ENCODE data around the gene COX7A1. TPM values are rescaled to one million over a fixed set of nuclear protein-coding genes. Genes with fewer than 3 reads are reported as not detected.
A peak's percentile ranks its signal among the peaks of the same experiment; 100 is the strongest.
"Not testable (repeated sequence)": the region's sequence is repeated elsewhere in the genome, so short reads cannot be mapped to it uniquely, and the experiment has no call there.

COX7A1 gene
- 8.3 and 13.6 TPM in 2 replicates for total RNA-seq

DNA sequence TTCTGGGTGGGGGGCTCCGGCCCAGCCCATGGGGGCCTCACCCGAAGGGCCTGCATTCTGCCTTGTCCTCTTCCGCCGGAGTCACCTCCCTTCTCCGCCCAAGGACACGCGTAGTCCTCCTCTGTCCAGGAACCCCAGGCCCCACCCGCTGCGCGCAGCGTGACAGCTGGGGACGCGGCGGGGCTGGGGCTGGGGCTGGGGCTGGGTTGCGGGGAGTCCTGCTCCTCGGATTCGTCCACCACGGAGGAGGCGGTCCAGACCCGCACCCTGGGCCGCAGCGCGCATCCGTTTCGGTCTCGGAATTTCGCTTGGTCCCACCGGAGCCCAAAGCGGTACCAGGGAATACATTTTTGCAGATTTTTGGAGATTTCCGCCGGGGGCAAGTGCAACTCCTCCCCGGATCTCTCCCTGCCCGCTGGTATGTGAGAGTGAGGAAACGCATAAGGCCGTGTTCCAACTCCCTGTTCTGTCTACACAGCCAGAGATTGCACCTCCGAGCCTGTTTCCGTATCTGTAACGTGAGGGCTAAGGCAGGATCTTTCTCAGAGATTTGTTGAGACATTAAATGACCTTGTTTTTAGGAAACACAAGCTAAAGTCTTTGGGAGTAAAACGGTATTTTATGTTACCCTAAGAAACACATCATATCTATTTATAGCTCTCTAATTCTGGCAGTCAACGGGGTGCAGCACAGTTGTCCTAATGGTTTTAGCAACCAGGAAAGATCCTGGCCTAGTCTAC lies at the start of gene COX7A1:
COX7A1 (minus strand) TSS at position 96 of the 740 bp plus-strand sequence; CDS start at position 56, 40 bp downstream.
- no peaks in the 10 kb centered on the region for H3K79me2 ChIP-seq (ENCODE audit: insufficient read depth, low read length)
- no peaks in the 10 kb centered on the region for H3K9me3 ChIP-seq (ENCODE audit: low read depth, low read length)
- peak within 1 kb of the TSS; percentile 71 for H3K4me2 ChIP-seq (ENCODE audit: insufficient read depth, low read length)
- peak within 1 kb of the TSS; percentile 65 for H3K4me3 ChIP-seq (ENCODE audit: insufficient read depth, low read length)
- peaks cover 23% of the 10 kb centered on the region for H3K36me3 ChIP-seq (ENCODE audit: insufficient read depth, low read length)
- TF ChIP-seq, protein P1, sequence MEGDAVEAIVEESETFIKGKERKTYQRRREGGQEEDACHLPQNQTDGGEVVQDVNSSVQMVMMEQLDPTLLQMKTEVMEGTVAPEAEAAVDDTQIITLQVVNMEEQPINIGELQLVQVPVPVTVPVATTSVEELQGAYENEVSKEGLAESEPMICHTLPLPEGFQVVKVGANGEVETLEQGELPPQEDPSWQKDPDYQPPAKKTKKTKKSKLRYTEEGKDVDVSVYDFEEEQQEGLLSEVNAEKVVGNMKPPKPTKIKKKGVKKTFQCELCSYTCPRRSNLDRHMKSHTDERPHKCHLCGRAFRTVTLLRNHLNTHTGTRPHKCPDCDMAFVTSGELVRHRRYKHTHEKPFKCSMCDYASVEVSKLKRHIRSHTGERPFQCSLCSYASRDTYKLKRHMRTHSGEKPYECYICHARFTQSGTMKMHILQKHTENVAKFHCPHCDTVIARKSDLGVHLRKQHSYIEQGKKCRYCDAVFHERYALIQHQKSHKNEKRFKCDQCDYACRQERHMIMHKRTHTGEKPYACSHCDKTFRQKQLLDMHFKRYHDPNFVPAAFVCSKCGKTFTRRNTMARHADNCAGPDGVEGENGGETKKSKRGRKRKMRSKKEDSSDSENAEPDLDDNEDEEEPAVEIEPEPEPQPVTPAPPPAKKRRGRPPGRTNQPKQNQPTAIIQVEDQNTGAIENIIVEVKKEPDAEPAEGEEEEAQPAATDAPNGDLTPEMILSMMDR (IDR thresholded peaks at IDR 0.05; ENCODE audit: extremely low read depth, low read depth, low read length), result no peak
- H3K4me1 ChIP-seq (ENCODE audit: insufficient read depth, low read length), result peaks cover 7% of the 10 kb centered on the region
- H2AFZ ChIP-seq (ENCODE audit: low read length), result peak within 1 kb of the TSS; percentile 62
- no peaks in the 10 kb centered on the region for H3K27me3 ChIP-seq (ENCODE audit: insufficient read depth, low read length)
- H4K20me1 ChIP-seq (ENCODE audit: insufficient read depth, low read length), result peaks cover 3% of the 10 kb centered on the region
- DNase-seq (ENCODE audit: insufficient read length, low spot score, missing footprints), result peak; percentile 92
- H3K27ac ChIP-seq (ENCODE audit: low read depth, low read length), result no peak within 1 kb of the TSS

DNA sequence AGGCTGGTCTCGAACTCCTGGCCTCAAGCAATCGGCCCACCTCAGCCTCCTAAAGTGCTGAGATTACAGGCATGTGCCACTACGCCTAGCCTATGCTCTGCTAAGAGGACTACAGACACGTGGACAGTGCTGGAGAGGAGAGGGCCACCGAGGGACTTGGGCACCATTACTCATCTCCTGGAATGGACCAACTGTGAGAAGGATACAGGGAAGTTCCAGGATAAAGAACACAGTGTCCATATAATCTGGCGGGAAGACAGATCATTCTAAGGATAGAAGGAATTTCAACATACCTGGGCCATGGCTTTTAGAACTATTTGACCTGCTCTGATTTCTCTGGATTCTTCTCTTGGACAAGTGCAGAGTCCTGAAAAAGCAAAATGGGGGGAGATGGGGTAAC lies 49.4 kb upstream of the COX7A1 start:
- Histone ChIP-seq H3K9me3 (ENCODE audit: low read depth, low read length) (no peaks in the 10 kb centered on the region), H3K4me2 (ENCODE audit: insufficient read depth, low read length) (no peak overlapping the region), H4K20me1 (ENCODE audit: insufficient read depth, low read length) (no peaks in the 10 kb centered on the region), H3K27ac (ENCODE audit: low read depth, low read length) (no peak overlapping the region), H3K27me3 (ENCODE audit: insufficient read depth, low read length) (no peaks in the 10 kb centered on the region), H2AFZ (ENCODE audit: low read length) (no peak overlapping the region), H3K4me1 (ENCODE audit: insufficient read depth, low read length) (no peaks in the 10 kb centered on the region), H3K4me3 (ENCODE audit: insufficient read depth, low read length) (no peak overlapping the region), H3K36me3 (ENCODE audit: insufficient read depth, low read length) (no peaks in the 10 kb centered on the region), H3K79me2 (ENCODE audit: insufficient read depth, low read length) (peaks cover 3% of the 10 kb centered on the region)
- no peak for DNase-seq (ENCODE audit: insufficient read length, low spot score, missing footprints)
- TF ChIP-seq, protein P1 (IDR thresholded peaks at IDR 0.05; ENCODE audit: extremely low read depth, low read depth, low read length), result no peak

DNA sequence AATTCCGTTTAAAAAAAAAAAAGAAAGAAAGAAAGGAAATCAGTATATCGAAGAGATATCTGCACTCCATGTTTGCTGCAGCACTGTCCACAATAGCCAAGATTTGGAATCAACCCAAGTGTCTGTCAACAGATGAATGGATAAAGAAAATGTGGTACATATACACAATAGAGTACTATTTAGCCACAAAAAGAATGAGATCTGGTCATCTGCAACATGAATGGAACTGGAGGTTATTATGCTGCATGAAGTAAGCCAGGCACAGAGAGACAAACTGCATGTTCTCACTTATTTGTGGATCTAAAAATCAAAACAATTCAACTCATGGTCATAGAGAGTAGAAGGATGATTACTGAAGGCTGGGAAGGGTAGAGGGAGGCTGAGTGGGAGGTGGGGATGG lies 45.9 kb upstream of the COX7A1 start:
- TF ChIP-seq, protein P1 (IDR thresholded peaks at IDR 0.05; ENCODE audit: extremely low read depth, low read depth, low read length), result no peak
- no peak overlapping the region for H3K27ac ChIP-seq (ENCODE audit: low read depth, low read length)
- no peaks in the 10 kb centered on the region for H4K20me1 ChIP-seq (ENCODE audit: insufficient read depth, low read length)
- H3K36me3 ChIP-seq (ENCODE audit: insufficient read depth, low read length), result peaks cover 5% of the 10 kb centered on the region
- DNase-seq (ENCODE audit: insufficient read length, low spot score, missing footprints), result no peak
- H3K79me2 ChIP-seq (ENCODE audit: insufficient read depth, low read length), result peaks cover 3% of the 10 kb centered on the region
- H3K4me3 ChIP-seq (ENCODE audit: insufficient read depth, low read length), result no peak overlapping the region
- H3K4me2 ChIP-seq (ENCODE audit: insufficient read depth, low read length), result no peak overlapping the region
- no peaks in the 10 kb centered on the region for H3K9me3 ChIP-seq (ENCODE audit: low read depth, low read length)
- H3K27me3 ChIP-seq (ENCODE audit: insufficient read depth, low read length), result no peaks in the 10 kb centered on the region
- no peaks in the 10 kb centered on the region for H3K4me1 ChIP-seq (ENCODE audit: insufficient read depth, low read length)
- H2AFZ ChIP-seq (ENCODE audit: low read length), result no peak overlapping the region

DNA sequence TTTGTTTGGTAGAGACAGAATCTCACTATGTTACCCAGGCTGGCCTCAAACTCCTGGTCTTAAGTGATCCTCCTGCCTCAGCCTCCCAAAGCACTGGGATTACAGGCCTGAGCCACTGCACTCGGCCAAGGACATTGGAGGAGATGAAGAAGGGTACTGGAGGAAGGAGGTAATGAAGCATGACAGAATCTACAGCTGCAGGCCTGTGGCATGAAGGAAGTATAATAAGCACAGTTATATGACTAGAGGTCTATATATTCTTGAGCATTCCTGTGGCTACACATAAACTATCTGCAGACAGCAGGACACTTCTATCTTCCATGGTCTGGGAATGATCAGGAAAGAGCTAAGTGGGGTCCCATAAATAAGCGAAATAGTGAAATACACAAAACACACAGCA lies 44.0 kb upstream of the COX7A1 start:
- Histone ChIP-seq H3K4me3 (ENCODE audit: insufficient read depth, low read length) (no peak overlapping the region), H3K4me2 (ENCODE audit: insufficient read depth, low read length) (no peak overlapping the region), H3K79me2 (ENCODE audit: insufficient read depth, low read length) (no peaks in the 10 kb centered on the region), H3K4me1 (ENCODE audit: insufficient read depth, low read length) (no peaks in the 10 kb centered on the region), H3K9me3 (ENCODE audit: low read depth, low read length) (no peaks in the 10 kb centered on the region), H2AFZ (ENCODE audit: low read length) (no peak overlapping the region), H3K27me3 (ENCODE audit: insufficient read depth, low read length) (no peaks in the 10 kb centered on the region), H4K20me1 (ENCODE audit: insufficient read depth, low read length) (no peaks in the 10 kb centered on the region), H3K27ac (ENCODE audit: low read depth, low read length) (no peak overlapping the region), H3K36me3 (ENCODE audit: insufficient read depth, low read length) (peaks cover 5% of the 10 kb centered on the region)
- TF ChIP-seq, protein P1 (IDR thresholded peaks at IDR 0.05; ENCODE audit: extremely low read depth, low read depth, low read length), result no peak
- DNase-seq (ENCODE audit: insufficient read length, low spot score, missing footprints), result no peak

DNA sequence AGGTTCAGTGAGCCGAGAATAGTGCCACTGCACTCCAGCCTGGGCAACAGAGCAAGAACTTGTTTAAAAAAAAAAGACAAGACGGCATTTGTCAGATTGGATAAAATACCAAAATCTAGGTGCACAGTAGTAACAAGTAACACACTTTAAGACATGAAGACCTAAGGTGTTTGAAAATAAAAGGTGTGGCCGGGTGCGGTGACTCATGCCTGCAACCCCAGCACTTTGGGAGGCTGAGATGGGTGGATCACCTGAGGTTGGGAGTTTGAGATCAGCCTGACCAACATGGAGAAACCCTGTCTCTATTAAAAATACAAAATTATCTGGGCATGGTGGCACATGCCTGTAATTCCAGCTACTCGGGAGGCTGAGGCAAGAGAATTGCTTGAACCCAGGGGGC lies 34.5 kb upstream of the COX7A1 start:
- H3K79me2 ChIP-seq (ENCODE audit: insufficient read depth, low read length); H3K9me3 ChIP-seq (ENCODE audit: low read depth, low read length); H3K27me3 ChIP-seq (ENCODE audit: insufficient read depth, low read length); H3K4me2 ChIP-seq (ENCODE audit: insufficient read depth, low read length); H4K20me1 ChIP-seq (ENCODE audit: insufficient read depth, low read length); DNase-seq (ENCODE audit: insufficient read length, low spot score, missing footprints); H3K4me1 ChIP-seq (ENCODE audit: insufficient read depth, low read length); H3K27ac ChIP-seq (ENCODE audit: low read depth, low read length); H2AFZ ChIP-seq (ENCODE audit: low read length); H3K4me3 ChIP-seq (ENCODE audit: insufficient read depth, low read length): not testable (repeated sequence)
- peaks cover 17% of the 10 kb centered on the region for H3K36me3 ChIP-seq (ENCODE audit: insufficient read depth, low read length)

All from osteoblast (primary cell).